ENCODE measurements around the gene ST6GALNAC6.

DNA sequence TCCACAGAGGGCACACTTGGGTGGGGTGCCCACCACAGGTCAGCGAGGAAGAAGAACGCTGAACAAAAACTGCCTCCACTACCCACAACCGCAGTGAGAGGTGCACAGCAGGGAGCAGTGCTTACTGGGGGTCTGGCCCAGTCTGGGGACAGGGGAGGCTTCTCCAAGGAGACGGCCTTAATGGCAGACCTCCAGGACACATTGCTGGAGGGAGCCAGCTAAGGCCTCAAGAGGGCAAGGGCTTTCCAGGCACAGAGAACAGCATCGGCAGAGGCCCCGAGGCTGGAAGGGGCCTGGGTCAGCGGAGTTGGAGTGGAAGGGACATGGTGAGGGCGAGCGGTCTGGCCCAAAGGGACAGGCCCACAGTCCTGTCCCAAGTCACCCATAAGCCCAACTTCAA lies 46.5 kb upstream of the ST6GALNAC6 start:
- TF ChIP-seq, protein P1, sequence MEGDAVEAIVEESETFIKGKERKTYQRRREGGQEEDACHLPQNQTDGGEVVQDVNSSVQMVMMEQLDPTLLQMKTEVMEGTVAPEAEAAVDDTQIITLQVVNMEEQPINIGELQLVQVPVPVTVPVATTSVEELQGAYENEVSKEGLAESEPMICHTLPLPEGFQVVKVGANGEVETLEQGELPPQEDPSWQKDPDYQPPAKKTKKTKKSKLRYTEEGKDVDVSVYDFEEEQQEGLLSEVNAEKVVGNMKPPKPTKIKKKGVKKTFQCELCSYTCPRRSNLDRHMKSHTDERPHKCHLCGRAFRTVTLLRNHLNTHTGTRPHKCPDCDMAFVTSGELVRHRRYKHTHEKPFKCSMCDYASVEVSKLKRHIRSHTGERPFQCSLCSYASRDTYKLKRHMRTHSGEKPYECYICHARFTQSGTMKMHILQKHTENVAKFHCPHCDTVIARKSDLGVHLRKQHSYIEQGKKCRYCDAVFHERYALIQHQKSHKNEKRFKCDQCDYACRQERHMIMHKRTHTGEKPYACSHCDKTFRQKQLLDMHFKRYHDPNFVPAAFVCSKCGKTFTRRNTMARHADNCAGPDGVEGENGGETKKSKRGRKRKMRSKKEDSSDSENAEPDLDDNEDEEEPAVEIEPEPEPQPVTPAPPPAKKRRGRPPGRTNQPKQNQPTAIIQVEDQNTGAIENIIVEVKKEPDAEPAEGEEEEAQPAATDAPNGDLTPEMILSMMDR (IDR thresholded peaks at IDR 0.05): no peak
- TF ChIP-seq EZH2 (IDR thresholded peaks at IDR 0.05): no peak
- no peak for TF ChIP-seq EZH2phosphoT487 (IDR thresholded peaks at IDR 0.05)

Data from neural progenitor cell (in vitro differentiated cells).